T-cell (primary cell): ENCODE data around the gene OR2S2. TPM values are rescaled to one million over a fixed set of nuclear protein-coding genes. Genes with fewer than 3 reads are reported as not detected.

Source experiments
- ATAC-seq, 4 experiments: fragments of 200-7000 bp in 3 of 4; fragments of 150-1000 bp in 1 of 4; cut with Tn5 transposase; replicated peaks in 1 of 4; 1 replicate in 3 of 4; 2 replicates in 1 of 4; pipeline ENCODE4 v1.10.0; 2021; ENCODE audit warnings: moderate library complexity in 3 of 4, mild to moderate bottlenecking in 2 of 4, moderate number of reproducible peaks in 1 of 4
- CTCF ChIA-PET, 2 donors: fragments of 300-600 bp; sonication (Branson Sonifier 250); formaldehyde crosslinking; loops; one replicate each; lab custom pipeline; 2022; ENCODE audit warnings: antibody characterized with exemption in 2 of 2; lab: Charles Lee
- POLR2A ChIA-PET, 2 donors: fragments of 300-600 bp; sonication (Branson Sonifier 250); formaldehyde crosslinking; loops; one replicate each; lab custom pipeline; 2022; ENCODE audit warnings: antibody characterized with exemption in 2 of 2; lab: Charles Lee
- DNase-seq, 35 experiments: peaks; one replicate each; pipeline versions ENCODE4 v3.0.0 to v3.0.0-alpha.2; 2013 to 2023
- H3K27ac ChIP-seq: one replicate; pipeline ENCODE4 v1.5.1; 2013; ENCODE audit warnings: low read length
- H3K27me3 ChIP-seq, 2 experiments: replicated peaks in 1 of 2; 1 replicate in 1 of 2; 2 replicates in 1 of 2; pipeline versions ENCODE4 v1.6.1 to v1.7.0; 2013; ENCODE audit warnings: low read length in 1 of 2, mixed read lengths in 1 of 2; ENCODE audit not compliant: control insufficient read depth in 2 of 2, insufficient read depth in 2 of 2; ENCODE audit errors: extremely low read depth in 1 of 2
- H3K36me3 ChIP-seq, 2 donors: 1 replicate in 1 of 2; 2 replicates in 1 of 2; pipeline versions ENCODE4 v1.6.1 to v1.7.0; 2013; ENCODE audit warnings: low read length in 1 of 2; ENCODE audit not compliant: control insufficient read depth in 2 of 2, insufficient read depth in 1 of 2; ENCODE audit errors: extremely low read depth in 1 of 2
- H3K4me1 ChIP-seq, 2 experiments: 1 replicate in 1 of 2; 2 replicates in 1 of 2; pipeline versions ENCODE4 v1.6.1 to v1.7.0; 2013; ENCODE audit warnings: low read length in 2 of 2, mixed read lengths in 1 of 2; ENCODE audit not compliant: insufficient read depth in 2 of 2, control insufficient read depth in 1 of 2; ENCODE audit errors: extremely low read depth in 1 of 2
- H3K4me3 ChIP-seq, 2 donors: 1 replicate in 1 of 2; 2 replicates in 1 of 2; pipeline versions ENCODE4 v1.5.1 to v1.7.0; 2013; ENCODE audit warnings: mild to moderate bottlenecking in 2 of 2, low read length in 1 of 2, moderate library complexity in 1 of 2; ENCODE audit not compliant: control insufficient read depth in 1 of 2; ENCODE audit errors: extremely low read depth in 1 of 2
- H3K9me3 ChIP-seq: 2 replicates; pipeline ENCODE4 v1.7.0; 2013
- H3K27ac Mint-ChIP-seq, 2 donors: one replicate each; pipeline ENCODE4 v1.8.0; 2020 to 2021; ENCODE audit warnings: mild to moderate bottlenecking in 2 of 2, mixed read lengths in 2 of 2
- H3K27me3 Mint-ChIP-seq, 2 donors: one replicate each; pipeline ENCODE4 v1.8.0; 2021 to 2022; ENCODE audit warnings: mixed read lengths in 2 of 2
- H3K36me3 Mint-ChIP-seq: one replicate; pipeline ENCODE4 v1.8.0; 2021; ENCODE audit warnings: mixed read lengths
- H3K4me1 Mint-ChIP-seq, 3 donors: one replicate each; pipeline ENCODE4 v1.8.0; 2020 to 2022; ENCODE audit warnings: mixed read lengths in 3 of 3, mild to moderate bottlenecking in 1 of 3
- H3K4me3 Mint-ChIP-seq, 3 donors: one replicate each; pipeline ENCODE4 v1.8.0; 2020 to 2022; ENCODE audit warnings: mild to moderate bottlenecking in 3 of 3, mixed read lengths in 3 of 3, moderate library complexity in 3 of 3
- H3K9me3 Mint-ChIP-seq, 3 donors: one replicate each; pipeline ENCODE4 v1.8.0; 2020 to 2022; ENCODE audit warnings: mixed read lengths in 3 of 3
- WGBS: methylation state at CpG from one replicate; pipeline ENCODE4 v1.1.5; 2013; ENCODE audit warnings: missing lambda C conversion rate; ENCODE audit not compliant: insufficient coverage; 5-methylcytosine and 5-hydroxymethylcytosine counted together
- total RNA-seq, 35 experiments: library from RNA in 6 of 35; stranded (reverse) in 6 of 35; fragments of 120-200 nt in 1 of 35; gene quantifications; one replicate each; pipeline versions ENCODE4 v1.2.1 to v1.2.4 and lab custom pipeline; 2013 to 2026

Gene OR2S2
- total RNA-seq, 5 donors from 2014 or later (not counting 1 experiment from before 2014, with no cell fraction given) = not detected

- Histone ChIP-seq H3K36me3 (no peaks in the 10 kb centered on the region), H3K9me3 (no peaks in the 10 kb centered on the region), H3K4me3 (no peak overlapping the region), H3K27me3 (peaks cover 0 to 3% of the 10 kb centered on the region in 2 experiments), H3K27ac (no peak overlapping the region), H3K4me1 (peaks cover 0 to 4% of the 10 kb centered on the region in 2 experiments)
- Mint-ChIP-seq H3K27ac (no peak overlapping the region), H3K36me3 (no peaks in the 10 kb centered on the region), H3K9me3 (no peaks in the 10 kb centered on the region), H3K4me1 (peaks cover 12 to 14% (median 14%) of the 10 kb centered on the region in 3 donors), H3K4me3 (no peak overlapping the region), H3K27me3 (peaks cover 0 to 4% of the 10 kb centered on the region in 2 donors)
- WGBS = 94% methylated on average over 5 of the region's 9 CpGs
- ChIA-PET POLR2A (interaction anchor here in 1 of 2 donors (1.0 kb wide), 1 partner anchor 9 kb away, joined by 3 read pairs; no protein-coding TSS in a partner anchor), CTCF (no interaction called here)
- ATAC-seq = no peak
- DNase-seq = no peak
Observed at GRCh38 chr9:35928591-35929452, 29.1 kb downstream of the OR2S2 start.

GRCh38 chr9:35923927-35924763, 33.8 kb downstream of the OR2S2 start:
- Mint-ChIP-seq H3K36me3 (no peaks in the 10 kb centered on the region), H3K4me1 (peaks cover 0 to 6% (median 4%) of the 10 kb centered on the region in 3 donors), H3K9me3 (no peaks in the 10 kb centered on the region), H3K27me3 (peaks cover 0 to 4% of the 10 kb centered on the region in 2 donors), H3K27ac (no peak overlapping the region), H3K4me3 (no peak overlapping the region)
- H3K27me3 ChIP-seq = peaks cover 0 to 3% of the 10 kb centered on the region in 2 experiments
- ChIA-PET CTCF (no interaction called here), POLR2A (no interaction called here)
- no peak overlapping the region for H3K4me3 ChIP-seq
- 80% methylated on average over 7 of the region's 9 CpGs for WGBS
- H3K4me1 ChIP-seq = no peaks in the 10 kb centered on the region
- ATAC-seq = no peak
- no peaks in the 10 kb centered on the region for H3K36me3 ChIP-seq
- H3K9me3 ChIP-seq = no peaks in the 10 kb centered on the region
- H3K27ac ChIP-seq = no peak overlapping the region
- no peak for DNase-seq

GRCh38 chr9:35923598-35923926, 34.4 kb downstream of the OR2S2 start:
- Mint-ChIP-seq H3K4me3 (no peak overlapping the region), H3K36me3 (no peaks in the 10 kb centered on the region), H3K4me1 (peaks cover 0 to 9% (median 5%) of the 10 kb centered on the region in 3 donors), H3K27me3 (peaks cover 0 to 4% of the 10 kb centered on the region in 2 donors), H3K9me3 (no peaks in the 10 kb centered on the region), H3K27ac (no peak overlapping the region)
- CTCF ChIA-PET = no interaction called here
- ATAC-seq (no peak), DNase-seq (no peak)
- H3K4me3 ChIP-seq = no peak overlapping the region
- no peak overlapping the region for H3K27ac ChIP-seq
- no CpG with 5 or more reads among the region's 1 CpG for WGBS
- peaks cover 0 to 3% of the 10 kb centered on the region in 2 experiments for H3K27me3 ChIP-seq
- no peaks in the 10 kb centered on the region for H3K4me1 ChIP-seq
- H3K9me3 ChIP-seq = no peaks in the 10 kb centered on the region
- POLR2A ChIA-PET = no interaction called here
- H3K36me3 ChIP-seq = no peaks in the 10 kb centered on the region

- Mint-ChIP-seq H3K4me3 (no peak overlapping the region), H3K4me1 (peaks cover 5 to 18% (median 8%) of the 10 kb centered on the region in 3 donors), H3K9me3 (no peaks in the 10 kb centered on the region), H3K27ac (no peak overlapping the region), H3K36me3 (no peaks in the 10 kb centered on the region), H3K27me3 (no peaks in the 10 kb centered on the region)
- no peaks in the 10 kb centered on the region for H3K9me3 ChIP-seq
- DNase-seq (no peak), ATAC-seq (no peak)
- H3K27ac ChIP-seq = no peak overlapping the region
- peaks cover 0 to under 1% of the 10 kb centered on the region in 2 experiments for H3K27me3 ChIP-seq
- no peaks in the 10 kb centered on the region for H3K4me1 ChIP-seq
- no peaks in the 10 kb centered on the region for H3K36me3 ChIP-seq
- H3K4me3 ChIP-seq = no peak overlapping the region
- ChIA-PET POLR2A (interaction anchor here in 1 of 2 donors (0.8 kb wide), 1 partner anchor 8 kb away, joined by 3 read pairs; no protein-coding TSS in a partner anchor), CTCF (interaction anchor here in 1 of 2 donors (1.0 kb wide), 1 partner anchor 17 kb away, joined by 3 read pairs; no protein-coding TSS in a partner anchor)
- WGBS = 100% methylated on average over 3 of the region's 4 CpGs
Observed at GRCh38 chr9:35920051-35920620, 37.8 kb downstream of the OR2S2 start.

GRCh38 chr9:35919212-35920008, 38.5 kb downstream of the OR2S2 start:
- ChIA-PET POLR2A (interaction anchor here in 1 of 2 donors (0.8 kb wide), 1 partner anchor 9 kb away, joined by 3 read pairs; no protein-coding TSS in a partner anchor), CTCF (no interaction called here)
- Mint-ChIP-seq H3K27ac (peak overlapping the region; percentile 19 to 81), H3K36me3 (no peaks in the 10 kb centered on the region), H3K9me3 (no peaks in the 10 kb centered on the region), H3K4me1 (peaks cover 5 to 18% (median 8%) of the 10 kb centered on the region in 3 donors), H3K27me3 (no peaks in the 10 kb centered on the region), H3K4me3 (no peak overlapping the region)
- DNase-seq (no peak), ATAC-seq (no peak)
- Histone ChIP-seq H3K4me3 (no peak overlapping the region), H3K9me3 (no peaks in the 10 kb centered on the region), H3K36me3 (no peaks in the 10 kb centered on the region), H3K27me3 (no peaks in the 10 kb centered on the region), H3K27ac (no peak overlapping the region), H3K4me1 (no peaks in the 10 kb centered on the region)
- no CpG with 5 or more reads among the region's 3 CpGs for WGBS
